ENCODE measurements around the gene COX5A.

Gene COX5A

DNA sequence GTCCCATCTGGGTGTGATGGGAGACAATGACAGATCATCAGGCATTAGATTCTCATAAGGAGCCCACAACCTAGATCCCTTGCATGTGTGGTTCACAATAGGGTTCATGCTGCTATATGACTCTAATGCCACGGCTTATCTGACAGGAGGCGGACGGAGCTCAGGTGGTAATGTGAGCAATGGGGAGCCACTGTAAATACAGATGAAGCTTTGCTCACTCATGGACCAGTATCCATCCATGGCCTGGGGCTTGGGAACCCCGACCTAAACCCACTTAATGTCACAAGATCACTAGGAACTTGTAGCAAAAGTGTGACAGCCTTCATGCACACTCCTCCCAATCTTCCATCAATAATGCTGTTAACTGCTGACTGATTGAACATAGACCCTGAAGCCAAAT, 29.2 kb downstream of the COX5A start:
- no peak overlapping the region for H2AFZ ChIP-seq (ENCODE audit: low read depth)
- no peaks in the 10 kb centered on the region for H4K20me1 ChIP-seq (ENCODE audit: insufficient read depth)
- H3K4me1 ChIP-seq (ENCODE audit: low read depth, poor library complexity, severe bottlenecking): peaks cover 12% of the 10 kb centered on the region
- H3K27ac ChIP-seq: no peak overlapping the region
- H3K4me3 ChIP-seq (IDR thresholded peaks at IDR 0.05; ENCODE audit: insufficient read depth, low read depth, low read length): no peak overlapping the region
- H3K9ac ChIP-seq: no peak overlapping the region
- no peaks in the 10 kb centered on the region; the same call in 1 of the 2 replicates for H3K79me2 ChIP-seq (ENCODE audit: insufficient read depth, low read depth)
- H3K4me2 ChIP-seq: no peak overlapping the region
- H3K36me3 ChIP-seq (ENCODE audit: insufficient read depth): no peaks in the 10 kb centered on the region
- TF ChIP-seq, protein P1, sequence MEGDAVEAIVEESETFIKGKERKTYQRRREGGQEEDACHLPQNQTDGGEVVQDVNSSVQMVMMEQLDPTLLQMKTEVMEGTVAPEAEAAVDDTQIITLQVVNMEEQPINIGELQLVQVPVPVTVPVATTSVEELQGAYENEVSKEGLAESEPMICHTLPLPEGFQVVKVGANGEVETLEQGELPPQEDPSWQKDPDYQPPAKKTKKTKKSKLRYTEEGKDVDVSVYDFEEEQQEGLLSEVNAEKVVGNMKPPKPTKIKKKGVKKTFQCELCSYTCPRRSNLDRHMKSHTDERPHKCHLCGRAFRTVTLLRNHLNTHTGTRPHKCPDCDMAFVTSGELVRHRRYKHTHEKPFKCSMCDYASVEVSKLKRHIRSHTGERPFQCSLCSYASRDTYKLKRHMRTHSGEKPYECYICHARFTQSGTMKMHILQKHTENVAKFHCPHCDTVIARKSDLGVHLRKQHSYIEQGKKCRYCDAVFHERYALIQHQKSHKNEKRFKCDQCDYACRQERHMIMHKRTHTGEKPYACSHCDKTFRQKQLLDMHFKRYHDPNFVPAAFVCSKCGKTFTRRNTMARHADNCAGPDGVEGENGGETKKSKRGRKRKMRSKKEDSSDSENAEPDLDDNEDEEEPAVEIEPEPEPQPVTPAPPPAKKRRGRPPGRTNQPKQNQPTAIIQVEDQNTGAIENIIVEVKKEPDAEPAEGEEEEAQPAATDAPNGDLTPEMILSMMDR (conservative IDR thresholded peaks at IDR 0.05; ENCODE audit: low read depth, low read length): no peak
- no peaks in the 10 kb centered on the region for H3K27me3 ChIP-seq (ENCODE audit: insufficient read depth, low read depth)

DNA sequence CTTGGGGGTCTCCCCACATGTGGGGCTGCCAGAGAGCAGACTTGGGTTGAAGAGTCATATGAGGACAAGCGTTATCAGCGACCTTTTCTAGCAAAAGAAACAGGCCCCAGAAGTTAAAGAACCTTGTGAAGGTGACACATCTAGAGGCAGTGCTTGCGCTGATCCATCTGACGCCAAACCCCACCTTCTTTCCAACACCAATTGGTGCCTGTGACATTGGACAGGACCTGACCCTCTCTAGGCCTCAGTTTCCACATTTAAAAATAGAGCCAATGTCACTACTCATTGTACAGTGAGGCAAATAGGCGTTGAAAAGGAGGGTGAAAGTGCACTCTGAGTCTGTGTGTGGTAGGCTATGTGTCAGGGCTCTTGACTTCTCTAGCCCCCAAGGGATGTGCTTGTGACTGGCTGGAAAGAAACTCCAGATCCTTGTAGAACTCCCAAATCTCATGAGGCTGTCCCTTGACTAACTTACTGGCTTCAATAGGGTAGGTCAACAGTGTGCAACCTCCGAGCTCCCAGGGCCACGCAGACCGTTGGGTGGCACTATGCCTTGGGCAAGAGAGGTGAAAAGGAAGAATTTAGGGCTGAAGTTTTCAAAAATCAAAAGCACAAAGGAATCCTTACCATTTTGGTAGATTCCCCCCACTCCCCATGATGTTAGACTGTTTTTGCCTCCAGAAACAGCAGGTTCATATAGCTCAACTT, 30.6 kb downstream of the COX5A start:
- peak overlapping the region; percentile 97 for H2AFZ ChIP-seq (ENCODE audit: low read depth)
- peak overlapping the region; percentile 84 for H3K4me2 ChIP-seq
- H3K4me3 ChIP-seq (IDR thresholded peaks at IDR 0.05; ENCODE audit: insufficient read depth, low read depth, low read length): no peak overlapping the region
- peak overlapping the region; percentile 65; the same call in 1 of the 2 replicates for H3K9ac ChIP-seq
- no peaks in the 10 kb centered on the region; the same call in 1 of the 2 replicates for H3K79me2 ChIP-seq (ENCODE audit: insufficient read depth, low read depth)
- peaks cover 12% of the 10 kb centered on the region for H3K4me1 ChIP-seq (ENCODE audit: low read depth, poor library complexity, severe bottlenecking)
- no peaks in the 10 kb centered on the region for H3K27me3 ChIP-seq (ENCODE audit: insufficient read depth, low read depth)
- TF ChIP-seq, protein P1 (conservative IDR thresholded peaks at IDR 0.05; ENCODE audit: low read depth, low read length): no peak
- no peaks in the 10 kb centered on the region for H3K36me3 ChIP-seq (ENCODE audit: insufficient read depth)
- H4K20me1 ChIP-seq (ENCODE audit: insufficient read depth): no peaks in the 10 kb centered on the region
- H3K27ac ChIP-seq: no peak overlapping the region

DNA sequence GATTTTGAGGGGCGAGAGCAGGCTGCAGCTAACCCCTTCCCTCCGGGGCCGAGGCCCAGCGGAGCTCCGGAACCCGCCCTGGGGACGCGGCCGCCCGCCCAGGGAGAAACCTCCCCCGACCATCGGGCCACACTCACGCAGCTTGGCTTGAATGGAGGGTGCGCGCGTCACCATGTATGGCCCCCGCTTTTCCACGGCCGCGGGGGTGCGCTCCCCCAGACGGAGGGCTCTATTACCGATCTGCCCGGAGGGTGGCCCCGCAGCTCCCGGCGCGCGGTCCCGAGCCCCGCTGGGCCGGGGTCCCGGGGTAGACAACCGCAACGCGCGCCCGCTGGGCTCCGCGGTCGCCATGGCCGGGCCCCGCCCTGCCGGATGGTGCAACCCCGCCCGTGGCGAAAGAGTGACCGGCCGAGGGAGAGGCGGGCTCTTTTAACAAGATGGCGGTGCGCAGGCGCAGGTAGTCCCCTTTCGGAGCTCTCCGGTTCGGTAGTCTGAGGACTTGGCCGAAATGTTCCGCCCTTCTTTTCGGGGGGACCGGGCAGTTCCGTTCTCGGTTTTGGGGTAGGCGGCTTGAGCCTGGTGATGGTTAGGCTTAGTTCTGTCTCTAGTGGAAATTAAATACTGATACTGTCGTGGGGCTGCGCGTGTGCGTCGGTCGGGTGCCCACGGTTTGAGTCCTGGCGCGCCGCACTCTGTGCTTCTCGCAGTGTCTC, 31.3 kb downstream of the COX5A start, which contains the start of gene FAM219B:
FAM219B (minus strand) TSS at position 402 of the 713 bp plus-strand sequence; CDS start at position 351, 51 bp downstream.
- Histone ChIP-seq H3K4me3 (IDR thresholded peaks at IDR 0.05; ENCODE audit: insufficient read depth, low read depth, low read length) (no peak within 1 kb of the TSS), H3K79me2 (ENCODE audit: insufficient read depth, low read depth) (no peaks in the 10 kb centered on the region; the same call in 1 of the 2 replicates), H3K4me2 (peak within 1 kb of the TSS; percentile 84), H3K27ac (peak within 1 kb of the TSS; percentile 35; the same call in 1 of the 2 replicates), H3K27me3 (ENCODE audit: insufficient read depth, low read depth) (no peaks in the 10 kb centered on the region), H2AFZ (ENCODE audit: low read depth) (peak within 1 kb of the TSS; percentile 97), H3K9ac (peak within 1 kb of the TSS; percentile 65), H3K4me1 (ENCODE audit: low read depth, poor library complexity, severe bottlenecking) (peaks cover 16% of the 10 kb centered on the region), H3K36me3 (ENCODE audit: insufficient read depth) (no peaks in the 10 kb centered on the region), H4K20me1 (ENCODE audit: insufficient read depth) (no peaks in the 10 kb centered on the region)
- TF ChIP-seq, protein P1 (conservative IDR thresholded peaks at IDR 0.05; ENCODE audit: low read depth, low read length): no peak

DNA sequence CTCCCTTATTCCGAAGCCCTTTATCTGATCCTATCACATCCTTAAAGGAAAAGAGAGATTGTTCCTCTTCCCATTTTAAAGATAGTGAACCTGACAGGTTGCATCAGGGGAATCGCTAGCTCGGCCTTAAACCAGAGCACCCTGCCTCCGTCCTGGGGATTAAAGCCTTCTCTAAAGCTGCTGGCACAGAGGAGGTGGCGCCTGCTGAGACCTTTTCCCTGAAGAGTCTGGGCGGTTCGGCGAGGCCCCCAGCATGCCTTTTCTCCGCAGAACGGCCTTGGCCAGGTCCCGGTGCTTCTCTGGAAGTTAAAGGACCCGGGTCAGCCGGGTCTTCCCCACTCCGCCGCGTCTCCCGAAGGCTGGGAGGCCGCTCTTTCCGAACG, 31.8 kb downstream of the COX5A start:
- Histone ChIP-seq H3K27ac (peak overlapping the region; percentile 35; the same call in 1 of the 2 replicates), H2AFZ (ENCODE audit: low read depth) (peak overlapping the region; percentile 97), H3K27me3 (ENCODE audit: insufficient read depth, low read depth) (no peaks in the 10 kb centered on the region), H3K36me3 (ENCODE audit: insufficient read depth) (no peaks in the 10 kb centered on the region), H3K4me1 (ENCODE audit: low read depth, poor library complexity, severe bottlenecking) (peaks cover 22% of the 10 kb centered on the region), H3K79me2 (ENCODE audit: insufficient read depth, low read depth) (no peaks in the 10 kb centered on the region; the same call in 1 of the 2 replicates), H4K20me1 (ENCODE audit: insufficient read depth) (no peaks in the 10 kb centered on the region), H3K9ac (peak overlapping the region; percentile 65), H3K4me3 (IDR thresholded peaks at IDR 0.05; ENCODE audit: insufficient read depth, low read depth, low read length) (no peak overlapping the region), H3K4me2 (peak overlapping the region; percentile 82)
- TF ChIP-seq, protein P1 (conservative IDR thresholded peaks at IDR 0.05; ENCODE audit: low read depth, low read length): no peak

All from KMS-11 (cell line).